A673 (cell line): ENCODE data around the gene PTGES2.

Source experiments
- EZH2 ChIP-seq: fragments of 200-600 bp; sonication (generic); IDR thresholded peaks from 2 replicates; pipeline ENCODE4 v1.6.1; 2017; ENCODE audit warnings: borderline replicate concordance, low read depth, mild to moderate bottlenecking, mixed read lengths, antibody characterized with exemption, low read length; ENCODE audit not compliant: poor library complexity, severe bottlenecking
- TF ChIP-seq, protein P1 (sequence below): fragments of 300-800, 200-600 bp; sonication (generic); conservative IDR thresholded peaks from 2 replicates; pipeline ENCODE4 v1.5.1; 2017; ENCODE audit warnings: low read depth, mild to moderate bottlenecking, antibody characterized with exemption, low read length, moderate library complexity, mixed read lengths

DNA sequence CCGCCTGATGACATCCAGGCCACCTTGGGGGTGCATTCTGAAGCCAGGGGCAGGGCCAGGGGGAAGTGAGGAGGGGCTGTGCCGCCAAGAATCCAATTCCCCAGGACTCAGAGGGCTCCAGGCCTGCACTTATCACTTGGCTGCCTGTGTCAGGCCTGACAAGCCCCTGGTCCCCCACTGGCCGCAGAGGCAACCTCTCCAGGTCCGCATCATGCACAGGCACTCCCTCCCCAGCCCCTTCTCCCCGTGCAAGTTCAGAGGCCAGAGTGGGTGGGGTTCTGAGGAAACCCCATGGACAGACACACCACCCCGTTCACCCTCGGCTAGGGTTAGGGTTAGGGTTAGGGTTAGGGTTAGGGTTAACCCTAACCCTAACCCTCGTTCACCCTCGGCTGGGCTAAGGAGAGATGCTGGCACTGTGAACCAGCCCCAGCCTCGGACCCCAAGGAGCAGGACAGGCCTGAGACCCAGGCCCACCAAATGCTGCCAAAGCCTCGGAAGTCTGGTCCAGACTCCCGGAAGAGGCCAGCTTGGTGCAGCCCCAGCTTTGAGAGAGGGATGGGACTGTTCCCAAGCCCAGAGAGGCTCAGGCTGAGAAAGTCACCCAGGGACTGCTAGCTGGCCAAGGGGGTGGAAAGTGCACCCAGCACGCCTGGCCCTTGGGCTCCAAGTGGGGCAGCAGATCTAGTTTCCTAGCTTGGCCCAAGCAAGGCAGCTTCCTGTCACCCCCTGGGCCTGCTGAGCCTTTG, 26.6 kb upstream of the PTGES2 start:
- TF ChIP-seq, protein P1, sequence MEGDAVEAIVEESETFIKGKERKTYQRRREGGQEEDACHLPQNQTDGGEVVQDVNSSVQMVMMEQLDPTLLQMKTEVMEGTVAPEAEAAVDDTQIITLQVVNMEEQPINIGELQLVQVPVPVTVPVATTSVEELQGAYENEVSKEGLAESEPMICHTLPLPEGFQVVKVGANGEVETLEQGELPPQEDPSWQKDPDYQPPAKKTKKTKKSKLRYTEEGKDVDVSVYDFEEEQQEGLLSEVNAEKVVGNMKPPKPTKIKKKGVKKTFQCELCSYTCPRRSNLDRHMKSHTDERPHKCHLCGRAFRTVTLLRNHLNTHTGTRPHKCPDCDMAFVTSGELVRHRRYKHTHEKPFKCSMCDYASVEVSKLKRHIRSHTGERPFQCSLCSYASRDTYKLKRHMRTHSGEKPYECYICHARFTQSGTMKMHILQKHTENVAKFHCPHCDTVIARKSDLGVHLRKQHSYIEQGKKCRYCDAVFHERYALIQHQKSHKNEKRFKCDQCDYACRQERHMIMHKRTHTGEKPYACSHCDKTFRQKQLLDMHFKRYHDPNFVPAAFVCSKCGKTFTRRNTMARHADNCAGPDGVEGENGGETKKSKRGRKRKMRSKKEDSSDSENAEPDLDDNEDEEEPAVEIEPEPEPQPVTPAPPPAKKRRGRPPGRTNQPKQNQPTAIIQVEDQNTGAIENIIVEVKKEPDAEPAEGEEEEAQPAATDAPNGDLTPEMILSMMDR, result no peak
- TF ChIP-seq EZH2, result no peak
